ENCODE data around the gene SMPD3.

DNA sequence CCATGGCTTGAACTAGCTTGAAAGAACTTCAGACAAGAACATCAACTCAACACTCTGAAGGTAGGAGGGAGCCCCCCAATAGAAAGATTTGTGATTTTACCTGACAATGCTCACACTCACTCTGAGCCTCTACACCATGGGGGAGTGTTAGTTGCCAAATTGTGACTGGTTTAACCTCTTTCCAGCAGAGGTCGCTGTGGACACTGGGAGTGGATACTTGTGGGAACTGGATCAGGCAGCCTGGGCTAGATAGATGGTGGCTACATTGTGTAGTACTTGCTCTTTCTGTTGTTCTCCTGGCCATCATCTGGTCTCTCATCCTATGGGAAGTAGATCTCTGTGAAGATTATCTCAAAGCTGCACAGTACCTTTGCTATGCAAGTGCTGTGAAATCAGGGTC, 2.9 kb downstream of the SMPD3 start:
- TF ChIP-seq, protein P1, sequence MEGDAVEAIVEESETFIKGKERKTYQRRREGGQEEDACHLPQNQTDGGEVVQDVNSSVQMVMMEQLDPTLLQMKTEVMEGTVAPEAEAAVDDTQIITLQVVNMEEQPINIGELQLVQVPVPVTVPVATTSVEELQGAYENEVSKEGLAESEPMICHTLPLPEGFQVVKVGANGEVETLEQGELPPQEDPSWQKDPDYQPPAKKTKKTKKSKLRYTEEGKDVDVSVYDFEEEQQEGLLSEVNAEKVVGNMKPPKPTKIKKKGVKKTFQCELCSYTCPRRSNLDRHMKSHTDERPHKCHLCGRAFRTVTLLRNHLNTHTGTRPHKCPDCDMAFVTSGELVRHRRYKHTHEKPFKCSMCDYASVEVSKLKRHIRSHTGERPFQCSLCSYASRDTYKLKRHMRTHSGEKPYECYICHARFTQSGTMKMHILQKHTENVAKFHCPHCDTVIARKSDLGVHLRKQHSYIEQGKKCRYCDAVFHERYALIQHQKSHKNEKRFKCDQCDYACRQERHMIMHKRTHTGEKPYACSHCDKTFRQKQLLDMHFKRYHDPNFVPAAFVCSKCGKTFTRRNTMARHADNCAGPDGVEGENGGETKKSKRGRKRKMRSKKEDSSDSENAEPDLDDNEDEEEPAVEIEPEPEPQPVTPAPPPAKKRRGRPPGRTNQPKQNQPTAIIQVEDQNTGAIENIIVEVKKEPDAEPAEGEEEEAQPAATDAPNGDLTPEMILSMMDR (IDR thresholded peaks at IDR 0.05), result no peak
- TF ChIP-seq POLR2A (IDR thresholded peaks at IDR 0.05), result no peak
